Activated CD8-positive, alpha-beta memory T cell treated with anti-CD3 and anti-CD28 coated beads for 1 hour (primary cell): ENCODE results near the gene KRTAP9-7.
"Not testable (repeated sequence)": the region's sequence is repeated elsewhere in the genome, so short reads cannot be mapped to it uniquely, and the experiment has no call there.

Experiments used
- DNase-seq, 2 donors: peaks; one replicate each; pipeline ENCODE4 v3.0.0-alpha.2; 2020; ENCODE audit warnings: low read depth in 1 of 2; ENCODE audit errors: extremely low read depth in 1 of 2

The KRTAP9-7 gene

GRCh38 chr17:41275648-41276190 lies at the start of gene KRTAP9-7:
Gene KRTAP9-7 (plus strand): TSS chr17:41275698. CDS start chr17:41275698, 0 bp downstream.
- DNase-seq = not testable (repeated sequence)

DNA sequence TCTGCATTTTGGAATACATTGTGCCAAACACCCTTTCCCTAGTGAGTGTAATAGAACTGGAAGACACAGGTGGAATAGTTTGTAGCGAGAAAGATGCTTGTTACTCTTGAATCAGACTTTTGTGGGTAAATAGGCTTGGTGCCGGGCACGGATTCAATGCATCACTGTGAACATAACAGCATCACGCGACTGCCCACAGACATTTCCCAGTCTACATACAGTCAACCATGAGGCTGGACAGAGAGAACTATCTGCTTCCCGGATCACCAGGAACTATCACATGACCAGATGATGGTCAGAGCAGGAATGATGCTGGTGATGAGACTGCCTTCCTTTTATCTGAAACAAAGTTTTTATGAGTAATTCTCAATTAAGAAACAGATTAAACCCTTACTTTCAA lies 49.4 kb upstream of the KRTAP9-7 start:
- DNase-seq = no peak

DNA sequence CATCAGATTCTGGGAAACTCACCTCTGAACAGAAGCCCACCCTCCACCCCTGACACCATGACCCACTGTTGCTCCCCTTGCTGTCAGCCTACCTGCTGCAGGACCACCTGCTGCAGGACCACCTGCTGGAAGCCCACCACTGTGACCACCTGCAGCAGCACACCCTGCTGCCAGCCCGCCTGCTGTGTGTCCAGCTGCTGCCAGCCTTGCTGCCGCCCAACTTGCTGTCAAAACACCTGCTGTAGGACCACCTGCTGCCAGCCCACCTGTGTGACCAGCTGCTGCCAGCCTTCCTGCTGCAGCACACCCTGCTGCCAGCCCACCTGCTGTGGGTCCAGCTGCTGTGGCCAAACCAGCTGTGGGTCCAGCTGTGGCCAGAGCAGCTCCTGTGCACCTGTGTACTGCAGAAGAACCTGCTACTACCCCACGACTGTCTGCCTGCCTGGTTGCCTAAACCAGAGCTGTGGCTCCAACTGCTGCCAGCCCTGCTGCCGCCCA lies 48.9 kb upstream of the KRTAP9-7 start, which contains the start of gene KRTAP9-2:
KRTAP9-2 (plus strand) TSS at position 51 of the 498 bp plus-strand sequence; CDS start at position 58, 7 bp downstream.
- not testable (repeated sequence) for DNase-seq

- no peak for DNase-seq
These were observed 45.4 kb upstream of the KRTAP9-7 start for GRCh38 chr17:41230094-41230493.

GRCh38 chr17:41231731-41232130 lies 43.8 kb upstream of the KRTAP9-7 start:
- no peak for DNase-seq

DNA sequence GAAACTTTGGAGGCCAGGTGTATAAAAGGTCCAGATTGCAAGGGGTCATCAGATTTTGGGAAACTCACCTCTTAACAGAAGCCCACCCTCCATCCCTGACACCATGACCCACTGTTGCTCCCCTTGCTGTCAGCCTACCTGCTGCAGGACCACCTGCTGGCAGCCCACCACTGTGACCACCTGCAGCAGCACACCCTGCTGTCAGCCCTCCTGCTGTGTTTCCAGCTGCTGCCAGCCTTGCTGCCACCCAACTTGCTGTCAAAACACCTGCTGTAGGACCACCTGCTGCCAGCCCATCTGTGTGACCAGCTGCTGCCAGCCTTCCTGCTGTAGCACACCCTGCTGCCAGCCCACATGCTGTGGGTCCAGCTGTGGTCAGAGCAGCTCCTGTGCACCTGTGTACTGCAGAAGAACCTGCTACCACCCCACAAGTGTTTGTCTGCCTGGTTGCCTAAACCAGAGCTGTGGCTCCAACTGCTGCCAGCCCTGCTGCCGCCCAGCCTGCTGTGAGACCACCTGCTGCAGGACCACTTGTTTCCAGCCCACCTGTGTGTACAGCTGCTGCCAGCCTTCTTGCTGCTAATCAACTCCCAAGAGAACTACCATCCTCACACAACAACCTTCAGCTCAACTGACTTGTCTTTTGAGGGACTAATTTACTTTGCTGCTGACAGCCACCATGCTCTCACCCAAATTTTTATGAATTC lies 42.9 kb upstream of the KRTAP9-7 start, which contains the start of gene KRTAP9-3:
KRTAP9-3 (plus strand) TSS at position 51 of the 707 bp plus-strand sequence; CDS start at position 104, 53 bp downstream.
- DNase-seq = not testable (repeated sequence)

DNA sequence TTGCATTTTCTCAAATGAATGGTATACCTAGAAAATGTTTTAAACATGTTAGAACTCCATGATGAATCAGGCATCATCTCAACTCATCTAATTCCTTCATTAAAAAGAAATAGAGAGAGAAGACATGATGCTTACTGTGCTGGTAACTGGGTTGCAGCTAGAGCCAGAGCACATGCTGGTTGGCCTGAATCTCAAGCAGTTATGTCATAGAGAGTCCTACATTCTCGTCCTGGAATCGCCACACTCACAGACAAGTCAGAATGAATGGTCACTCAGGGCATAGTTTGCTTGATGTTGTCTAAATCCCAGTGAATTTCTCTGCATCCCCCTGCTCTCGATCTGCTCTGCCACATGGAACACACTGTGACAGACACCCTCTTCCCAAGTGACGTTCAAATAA lies 38.4 kb upstream of the KRTAP9-7 start:
- not testable (repeated sequence) for DNase-seq

DNA sequence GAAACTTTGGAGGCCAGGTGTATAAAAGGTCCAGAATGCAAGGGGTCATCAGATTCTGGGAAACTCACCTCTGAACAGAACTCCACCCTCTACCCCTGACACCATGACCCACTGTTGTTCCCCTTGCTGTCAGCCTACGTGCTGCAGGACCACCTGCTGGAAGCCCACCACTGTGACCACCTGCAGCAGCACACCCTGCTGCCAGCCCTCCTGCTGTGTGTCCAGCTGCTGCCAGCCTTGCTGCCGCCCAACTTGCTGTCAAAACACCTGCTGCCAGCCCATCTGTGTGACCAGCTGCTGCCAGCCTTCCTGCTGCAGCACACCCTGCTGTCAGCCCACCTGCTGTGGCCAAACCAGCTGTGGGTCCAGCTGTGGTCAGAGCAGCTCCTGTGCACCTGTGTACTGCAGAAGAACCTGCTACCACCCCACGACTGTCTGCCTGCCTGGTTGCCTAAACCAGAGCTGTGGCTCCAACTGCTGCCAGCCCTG lies 37.5 kb upstream of the KRTAP9-7 start, which contains the start of gene KRTAP9-8:
KRTAP9-8 (plus strand) TSS at position 51 of the 489 bp plus-strand sequence; CDS start at position 104, 53 bp downstream.
- not testable (repeated sequence) for DNase-seq

GRCh38 chr17:41246995-41247787 lies 28.3 kb upstream of the KRTAP9-7 start:
- DNase-seq = not testable (repeated sequence)

DNA sequence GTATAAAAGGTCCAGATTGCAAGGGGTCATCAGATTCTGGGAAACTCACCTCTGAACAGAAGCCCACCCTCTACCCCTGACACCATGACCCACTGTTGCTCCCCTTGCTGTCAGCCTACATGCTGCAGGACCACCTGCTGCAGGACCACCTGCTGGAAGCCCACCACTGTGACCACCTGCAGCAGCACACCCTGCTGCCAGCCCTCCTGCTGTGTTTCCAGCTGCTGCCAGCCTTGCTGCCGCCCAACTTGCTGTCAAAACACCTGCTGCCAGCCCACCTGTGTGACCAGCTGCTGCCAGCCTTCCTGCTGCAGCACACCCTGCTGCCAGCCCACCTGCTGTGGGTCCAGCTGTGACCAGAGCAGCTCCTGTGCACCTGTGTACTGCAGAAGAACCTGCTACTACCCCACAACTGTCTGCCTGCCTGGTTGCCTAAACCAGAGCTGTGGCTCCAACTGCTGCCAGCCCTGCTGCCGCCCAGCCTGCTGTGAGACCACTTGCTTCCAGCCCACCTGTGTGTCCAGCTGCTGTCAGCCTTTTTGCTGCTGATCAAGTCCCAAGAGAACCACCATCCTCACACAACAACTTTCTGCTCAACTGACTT lies 25.8 kb upstream of the KRTAP9-7 start, which contains the start of gene KRTAP9-4:
KRTAP9-4 (plus strand) TSS at position 51 of the 604 bp plus-strand sequence; CDS start at position 85, 34 bp downstream.
- not testable (repeated sequence) for DNase-seq

DNA sequence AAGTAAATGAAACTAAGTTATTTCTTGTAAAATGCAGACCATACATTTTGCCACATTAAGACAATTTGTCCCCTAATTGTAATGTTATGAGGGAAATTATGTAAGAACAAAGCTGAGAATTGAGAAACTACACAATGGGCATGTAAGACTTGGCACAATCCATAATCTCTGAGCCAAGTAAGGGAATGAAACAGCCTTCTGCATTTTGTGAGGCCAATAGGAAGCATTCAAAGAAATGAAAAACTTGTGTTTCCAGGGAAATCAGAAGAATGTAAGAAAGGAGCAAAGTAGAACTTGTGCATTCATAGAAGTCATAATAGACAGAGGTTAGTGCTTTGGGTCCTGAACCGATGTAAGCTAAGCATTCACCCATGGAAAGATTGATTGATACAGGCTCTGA lies 24.2 kb upstream of the KRTAP9-7 start:
- DNase-seq = no peak

GRCh38 chr17:41254861-41255260 lies 20.6 kb upstream of the KRTAP9-7 start:
- DNase-seq = no peak

DNA sequence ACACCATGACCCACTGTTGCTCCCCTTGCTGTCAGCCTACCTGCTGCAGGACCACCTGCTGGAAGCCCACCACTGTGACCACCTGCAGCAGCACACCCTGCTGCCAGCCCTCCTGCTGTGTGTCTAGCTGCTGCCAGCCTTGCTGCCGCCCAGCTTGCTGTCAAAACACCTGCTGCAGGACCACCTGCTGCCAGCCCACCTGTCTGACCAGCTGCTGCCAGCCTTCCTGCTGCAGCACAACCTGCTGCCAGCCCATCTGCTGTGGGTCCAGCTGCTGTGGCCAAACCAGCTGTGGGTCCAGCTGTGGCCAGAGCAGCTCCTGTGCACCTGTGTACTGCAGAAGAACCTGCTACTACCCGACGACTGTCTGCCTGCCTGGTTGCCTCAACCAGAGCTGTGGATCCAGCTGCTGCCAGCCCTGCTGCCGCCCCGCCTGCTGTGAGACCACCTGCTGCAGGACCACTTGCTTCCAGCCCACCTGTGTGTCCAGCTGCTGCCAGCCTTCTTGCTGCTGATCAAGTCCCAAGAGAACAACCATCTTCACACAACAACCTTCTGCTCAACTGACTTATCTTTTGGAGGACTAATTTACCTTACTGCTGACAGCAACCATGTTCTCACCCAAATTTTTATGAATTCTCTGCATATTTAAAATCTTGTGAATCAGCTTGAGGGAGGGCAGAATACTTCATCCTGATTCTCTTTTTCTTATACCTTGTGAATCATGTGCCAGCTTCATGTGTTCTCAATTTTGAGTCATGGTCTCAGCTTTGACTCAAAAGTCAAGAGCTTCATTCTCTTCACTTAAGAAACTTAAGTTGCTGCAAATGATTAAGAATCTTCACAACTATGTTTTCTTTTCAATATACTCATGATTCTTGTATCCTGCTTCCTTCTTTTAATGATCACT lies 19.9 kb upstream of the KRTAP9-7 start, which contains the start of gene KRTAP9-9:
KRTAP9-9 (plus strand) TSS at position 4 of the 910 bp plus-strand sequence.
- not testable (repeated sequence) for DNase-seq

DNA sequence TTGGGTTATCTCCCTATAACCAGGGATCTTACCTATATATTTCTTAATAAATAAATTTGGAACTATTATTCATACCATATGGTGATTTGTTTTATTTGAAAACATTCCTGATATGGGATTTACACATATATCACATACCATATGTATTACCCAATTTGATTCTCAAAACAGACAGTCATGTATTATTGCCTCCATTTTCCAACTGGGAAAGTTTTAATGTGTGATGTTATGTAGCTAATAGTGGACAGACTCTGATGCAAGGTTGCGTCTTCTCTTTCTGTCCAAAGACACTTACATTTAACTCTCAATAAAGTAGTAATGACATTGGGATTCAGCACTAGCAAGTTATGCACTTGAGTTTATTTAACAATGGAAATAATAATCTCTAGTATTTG lies 19.2 kb upstream of the KRTAP9-7 start:
- no peak for DNase-seq

- DNase-seq = no peak
These were observed 17.1 kb upstream of the KRTAP9-7 start for GRCh38 chr17:41258406-41258805.

DNA sequence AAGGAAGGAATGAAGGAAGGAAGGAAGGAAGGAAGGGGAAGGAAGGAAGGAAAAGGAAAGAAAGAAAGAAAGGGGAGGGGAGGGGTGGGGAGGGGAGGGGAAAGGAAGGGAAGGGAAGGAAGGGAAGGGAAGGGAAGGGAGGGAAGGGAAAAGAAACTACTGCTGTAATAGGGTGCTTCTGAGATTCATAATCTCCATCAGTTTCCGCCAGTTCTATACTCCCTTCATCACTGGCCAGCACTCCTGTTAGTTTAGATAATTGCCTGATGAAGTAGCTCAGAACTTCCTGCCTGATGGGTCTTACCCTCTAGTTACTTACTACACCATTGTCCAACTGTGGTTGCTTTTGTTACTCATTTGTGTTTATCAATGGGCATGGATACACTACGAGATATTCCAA lies 12.3 kb upstream of the KRTAP9-7 start:
- DNase-seq = no peak

- DNase-seq = no peak
These were observed 10.9 kb upstream of the KRTAP9-7 start for GRCh38 chr17:41264599-41264998.

DNA sequence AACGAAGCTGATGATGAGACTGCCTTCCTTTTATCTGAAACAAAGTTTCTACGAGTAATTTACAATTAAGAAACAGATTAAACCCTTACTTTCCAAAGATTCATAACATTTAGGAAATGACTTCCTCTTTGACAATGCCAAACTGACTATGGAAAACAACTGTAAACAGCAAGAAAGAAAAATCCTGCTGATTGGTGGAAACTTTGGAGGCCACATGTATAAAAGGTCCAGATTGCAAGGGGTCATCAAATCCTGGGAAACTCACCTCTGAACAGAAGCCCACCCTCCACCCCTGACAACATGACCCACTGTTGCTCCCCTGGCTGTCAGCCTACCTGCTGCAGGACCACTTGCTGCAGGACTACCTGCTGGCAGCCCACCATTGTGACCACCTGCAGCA lies 10.4 kb upstream of the KRTAP9-7 start, which contains the start of gene KRTAP9-6:
KRTAP9-6 (plus strand) TSS at position 301 of the 400 bp plus-strand sequence; CDS start at position 301, 0 bp downstream.
- no peak for DNase-seq

- no peak for DNase-seq
These were observed 7.8 kb upstream of the KRTAP9-7 start for GRCh38 chr17:41267711-41268110.
